TTC549 (cell line): ENCODE data around the gene C1QL4.
"Not testable (repeated sequence)": the region's sequence is repeated elsewhere in the genome, so short reads cannot be mapped to it uniquely, and the experiment has no call there.

ENCODE experiments used
- FAIRE-seq: peaks from 2 replicates; lab custom pipeline; 2012; peaks lifted over from hg19 to GRCh38; lab: Jason Lieb, UNC

Gene C1QL4

GRCh38 chr12:49336645-49337584 is at the start of gene C1QL4:
C1QL4 (minus strand) TSS chr12:49337188; CDS start chr12:49336477, 711 bp downstream.
- no peak for FAIRE-seq

GRCh38 chr12:49380184-49380583 is 43.2 kb upstream of the C1QL4 start:
- FAIRE-seq: not testable (repeated sequence)

GRCh38 chr12:49377386-49377785 is 40.4 kb upstream of the C1QL4 start:
- FAIRE-seq: no peak

- FAIRE-seq: no peak
These were observed 38.4 kb upstream of the C1QL4 start for GRCh38 chr12:49375406-49375805.

- FAIRE-seq: no peak
These were observed 33.6 kb upstream of the C1QL4 start for GRCh38 chr12:49370539-49370938.

- no peak for FAIRE-seq
These were observed 32.6 kb upstream of the C1QL4 start for GRCh38 chr12:49369411-49370145.

GRCh38 chr12:49368240-49368600 is 31.2 kb upstream of the C1QL4 start:
- FAIRE-seq: no peak

- no peak for FAIRE-seq
These were observed 30.6 kb upstream of the C1QL4 start, which contains the start of gene SPATS2 for GRCh38 chr12:49367381-49368239. SPATS2 (plus strand) TSS chr12:49367462; CDS start chr12:49461013, 93,551 bp downstream.

GRCh38 chr12:49366652-49367380 is 29.8 kb upstream of the C1QL4 start:
- FAIRE-seq: no peak

- FAIRE-seq: no peak
These were observed 29.2 kb upstream of the C1QL4 start for GRCh38 chr12:49366096-49366651.

- FAIRE-seq: no peak
These were observed 28.6 kb upstream of the C1QL4 start for GRCh38 chr12:49365542-49365941.

GRCh38 chr12:49364989-49365388 is 28.0 kb upstream of the C1QL4 start:
- no peak for FAIRE-seq

GRCh38 chr12:49362077-49362476 is 25.1 kb upstream of the C1QL4 start:
- FAIRE-seq: no peak

- FAIRE-seq: no peak
These were observed 22.7 kb upstream of the C1QL4 start for GRCh38 chr12:49359671-49360070.

GRCh38 chr12:49358483-49359141 is 21.6 kb upstream of the C1QL4 start:
- FAIRE-seq: peak; percentile 65

GRCh38 chr12:49357103-49357678 is 20.2 kb upstream of the C1QL4 start:
- FAIRE-seq: no peak

- FAIRE-seq: no peak
These were observed 18.9 kb upstream of the C1QL4 start for GRCh38 chr12:49355913-49356312.

- FAIRE-seq: no peak
These were observed 15.4 kb upstream of the C1QL4 start for GRCh38 chr12:49352351-49352750.

- no peak for FAIRE-seq
These were observed 12.3 kb upstream of the C1QL4 start for GRCh38 chr12:49349266-49349665.

- FAIRE-seq: no peak
These were observed 11.8 kb upstream of the C1QL4 start for GRCh38 chr12:49348781-49349180.
